AG08395 (cell line): ENCODE measurements around the gene SPTLC2.

ENCODE experiments used
- DNase-seq: peaks from one replicate; pipeline ENCODE4 v3.0.0; 2012; ENCODE audit warnings: mixed read lengths, low spot score

SPTLC2 gene

DNA sequence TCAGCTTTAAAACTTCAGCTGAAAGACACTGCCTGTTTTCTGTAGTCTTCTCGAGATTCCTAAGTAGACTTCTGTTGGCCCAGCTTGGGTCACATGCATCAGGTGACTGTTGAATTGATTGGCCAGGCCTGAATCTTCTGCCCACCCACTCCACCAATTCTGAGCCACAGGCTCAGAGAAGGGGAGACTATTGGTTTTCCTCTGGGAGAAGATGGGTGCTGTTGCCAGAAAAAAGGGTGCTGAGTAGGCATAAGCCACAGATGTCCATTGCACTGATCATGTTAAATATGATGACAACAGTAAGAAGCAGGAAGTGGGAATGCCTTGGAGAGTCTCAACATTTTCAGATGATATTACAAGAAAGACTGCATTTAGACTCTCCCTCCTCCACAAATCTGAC lies 6.8 kb upstream of the SPTLC2 start:
- DNase-seq: no peak

DNA sequence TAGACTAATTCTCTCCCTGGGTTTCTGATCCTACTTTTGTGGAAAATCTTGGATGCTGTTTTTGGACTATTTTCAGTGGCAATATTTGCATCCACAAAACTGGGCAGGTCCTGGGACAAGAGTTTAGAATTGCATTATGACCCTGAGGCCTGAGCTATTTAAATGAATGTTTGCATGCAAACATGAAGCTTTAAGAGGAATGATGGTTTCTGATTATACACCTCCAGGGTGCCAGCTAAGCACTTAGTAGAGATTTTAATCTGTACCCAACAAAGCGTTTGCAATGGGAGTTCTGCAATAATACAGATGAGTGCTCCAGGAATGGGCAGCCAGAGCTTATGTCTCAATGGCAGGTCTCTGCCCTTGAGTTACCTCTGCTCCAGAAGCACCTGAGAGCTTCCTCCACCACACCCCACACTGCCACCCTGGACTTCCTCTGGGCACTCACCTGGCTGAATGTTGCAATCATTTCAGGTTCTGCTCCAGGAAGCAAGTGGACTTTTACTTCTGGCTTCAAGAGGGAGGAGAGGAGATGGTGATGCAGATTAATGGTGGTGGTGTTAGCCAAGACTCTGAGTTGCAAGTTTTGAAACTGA lies 6.0 kb upstream of the SPTLC2 start:
- no peak for DNase-seq

DNA sequence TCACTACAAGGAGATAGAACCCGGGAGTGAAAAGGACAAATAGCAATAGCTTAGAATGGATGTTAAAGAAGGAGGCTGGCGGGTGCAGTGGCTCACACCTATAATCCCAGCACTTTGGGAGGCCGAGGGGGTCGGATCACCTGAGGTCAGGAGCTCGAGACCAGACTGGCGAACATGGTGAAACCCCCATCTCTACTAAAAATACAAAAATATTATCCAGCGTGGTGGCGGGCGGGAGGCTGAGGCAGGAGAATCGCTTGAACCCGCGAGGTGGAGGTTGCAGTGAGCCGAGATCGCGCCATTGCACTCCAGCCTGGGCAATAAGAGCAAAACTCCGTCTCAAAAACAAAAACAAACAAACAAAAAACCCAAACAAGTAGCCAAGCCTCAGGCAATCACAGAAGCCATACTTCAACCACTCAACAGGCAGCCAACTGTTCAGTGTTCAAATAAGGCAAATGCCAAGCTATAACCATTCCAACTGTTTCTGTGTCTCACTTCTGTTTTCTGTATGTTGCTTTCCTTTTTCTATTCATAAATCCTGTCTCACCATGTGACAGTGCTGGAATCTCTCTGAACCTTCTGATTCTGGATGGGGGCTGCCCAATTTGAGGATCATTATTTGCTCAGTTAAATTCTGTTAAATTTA lies 3.9 kb upstream of the SPTLC2 start:
- no peak for DNase-seq

DNA sequence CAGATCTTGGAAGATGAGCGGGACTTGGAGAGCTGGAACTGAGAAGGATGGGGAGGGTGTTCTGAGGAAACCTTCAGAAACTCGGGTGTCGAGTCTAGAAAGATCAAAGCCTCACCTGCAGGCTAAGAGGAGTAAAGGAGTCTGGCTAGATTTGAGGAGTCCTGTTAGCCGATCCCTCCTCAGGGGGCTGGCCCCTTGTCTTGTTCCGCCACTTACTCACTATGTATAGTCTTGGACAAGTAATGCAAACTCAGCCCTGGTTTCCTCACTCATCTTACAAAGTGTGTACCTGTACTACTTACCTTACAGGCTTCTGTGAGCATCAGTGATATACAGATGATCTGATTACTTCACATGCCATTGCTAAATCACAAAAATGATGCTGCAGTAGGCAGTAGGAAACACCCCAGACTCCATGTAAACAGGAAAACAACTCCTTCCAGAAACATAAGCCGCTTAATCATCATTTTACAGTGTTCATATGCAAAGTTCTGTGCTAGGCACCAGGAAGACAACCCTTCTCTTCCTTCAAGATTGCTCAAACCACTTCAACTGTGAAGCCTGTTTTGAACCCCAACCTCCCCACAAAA lies 2.0 kb upstream of the SPTLC2 start:
- no peak for DNase-seq

DNA sequence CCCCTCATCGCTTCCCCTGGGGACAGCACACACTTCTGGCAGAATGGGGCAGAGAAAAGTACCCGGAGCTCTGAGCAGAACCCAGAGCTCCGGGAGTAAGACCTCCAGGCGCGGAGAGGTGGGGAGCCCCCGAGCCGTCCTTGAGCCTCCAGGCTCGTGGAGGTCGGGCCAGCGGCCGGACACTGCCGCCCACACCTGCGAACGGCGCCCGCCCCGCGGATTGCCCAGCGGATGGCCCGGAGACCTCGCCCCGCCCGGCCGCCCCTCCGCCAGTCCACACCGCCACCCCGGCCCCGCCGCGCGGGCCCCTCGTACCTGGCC lies 344 bp downstream of the SPTLC2 start:
- DNase-seq: no peak

DNA sequence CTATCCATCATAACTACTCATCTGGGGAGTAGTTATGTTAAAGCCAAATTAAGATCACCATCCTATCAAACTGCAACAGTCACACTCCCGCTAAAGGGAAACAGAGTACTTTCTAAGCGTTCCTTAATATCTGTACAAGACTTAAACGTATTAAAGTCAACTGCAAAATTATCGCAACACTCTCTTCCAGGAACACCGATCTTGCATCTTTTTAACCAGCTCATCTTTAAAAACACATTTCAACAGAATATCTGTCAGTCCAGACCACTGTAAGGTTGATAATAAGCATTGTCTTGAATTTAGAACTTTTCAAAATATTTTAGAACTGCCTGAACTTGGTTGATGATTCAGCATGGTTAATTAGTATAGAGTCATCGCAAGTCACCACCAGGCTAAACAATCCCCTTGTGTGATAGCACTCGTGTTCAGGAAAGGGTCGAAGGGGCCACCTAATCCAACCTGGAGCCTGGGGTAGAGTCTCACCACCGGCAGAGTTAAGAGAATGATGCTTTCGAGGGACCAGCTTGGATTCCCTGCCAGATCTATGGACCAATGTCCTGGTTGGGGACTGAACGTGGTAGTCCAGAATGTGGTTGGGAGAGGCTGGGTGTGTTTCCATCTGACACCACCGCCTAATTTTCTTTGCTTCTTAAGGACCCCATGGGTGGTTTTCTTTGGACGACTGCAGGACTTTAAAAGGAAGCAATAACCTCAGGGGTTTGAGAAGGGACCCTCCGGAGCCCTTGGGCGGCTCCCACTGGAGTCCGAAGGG lies 890 bp downstream of the SPTLC2 start:
- peak; percentile 41 for DNase-seq

DNA sequence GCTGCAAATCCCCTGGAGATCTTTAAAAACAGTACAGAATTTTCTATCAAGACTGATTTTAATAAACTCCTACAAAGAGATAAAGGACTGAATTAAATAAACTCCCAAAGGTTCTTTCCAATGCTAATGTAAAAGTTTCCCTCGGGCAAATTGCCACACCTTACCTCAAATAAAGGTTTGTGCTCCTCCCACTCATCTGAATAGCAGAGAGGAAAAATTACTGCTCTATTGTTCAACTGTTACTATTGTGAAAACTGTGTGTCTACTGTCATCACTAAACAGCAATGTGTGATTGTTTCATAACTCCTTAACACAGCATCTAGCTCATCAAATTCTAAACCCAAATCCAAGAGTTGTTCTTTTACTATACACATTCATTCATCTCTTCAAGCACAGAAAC lies 3.2 kb downstream of the SPTLC2 start:
- DNase-seq: no peak

DNA sequence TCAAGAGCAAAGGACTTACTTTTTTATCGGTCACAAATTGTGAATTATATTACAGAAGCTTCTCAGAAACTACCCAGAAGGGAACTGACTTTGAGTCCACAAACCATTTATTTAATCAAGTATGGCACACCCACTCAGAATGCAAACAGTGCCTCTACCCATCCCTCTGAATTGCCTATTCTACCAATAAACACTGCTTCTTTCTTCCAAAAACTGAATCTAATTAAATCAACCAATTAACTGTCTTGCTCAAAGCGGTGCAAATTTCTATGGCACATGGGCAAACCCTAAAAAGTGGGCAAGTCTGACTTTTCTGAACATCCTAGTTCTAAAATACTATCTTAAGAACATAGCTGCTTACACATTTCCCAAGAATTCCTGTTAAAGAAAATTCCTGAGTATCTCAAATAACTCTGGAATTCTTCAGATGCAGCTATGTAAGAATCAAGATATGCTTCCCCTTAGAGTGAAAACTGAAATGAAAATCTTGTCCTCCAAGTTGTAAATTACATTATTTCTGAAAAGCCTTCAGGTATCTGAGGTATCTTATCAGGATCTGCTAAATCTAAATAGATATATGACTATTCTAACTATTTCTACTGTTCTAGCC lies 4.3 kb downstream of the SPTLC2 start:
- peak; percentile 11 for DNase-seq

DNA sequence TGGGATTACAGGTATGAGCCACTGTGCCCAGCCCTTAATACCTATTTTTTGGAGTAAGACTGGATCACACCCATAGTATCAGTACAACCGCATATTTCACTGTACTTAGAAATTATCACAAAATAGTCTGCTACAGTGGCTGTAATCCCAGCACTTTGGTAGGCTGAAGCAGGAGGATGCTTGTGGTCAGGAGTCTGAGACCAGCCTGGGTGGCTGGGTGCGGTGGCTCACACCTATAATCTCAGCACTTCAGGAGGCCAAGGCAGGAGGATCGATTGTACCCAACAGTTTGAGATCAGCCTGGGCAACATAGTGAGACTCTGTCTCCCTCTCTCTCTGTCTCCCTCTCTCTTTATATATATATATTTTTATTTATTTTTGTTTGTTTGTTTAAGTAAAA lies 5.9 kb downstream of the SPTLC2 start:
- no peak for DNase-seq

DNA sequence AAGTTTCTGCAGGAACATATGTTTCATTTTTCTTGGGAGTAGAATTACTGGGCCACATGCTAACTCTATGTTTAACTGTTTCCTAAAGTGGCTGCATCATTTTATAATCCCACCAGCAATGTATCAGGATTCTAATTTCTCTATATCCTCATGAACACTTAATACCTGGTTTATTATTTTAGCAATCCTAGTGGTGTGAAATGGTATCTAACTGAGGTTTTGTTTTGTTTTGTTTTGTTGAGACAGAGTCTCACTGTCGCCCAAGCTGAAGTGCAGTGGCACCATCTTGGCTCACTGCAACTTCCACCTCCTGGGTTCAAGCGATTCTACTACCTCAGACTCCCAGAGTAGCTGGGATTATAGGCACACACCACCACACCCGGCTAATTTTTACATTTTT lies 6.5 kb downstream of the SPTLC2 start:
- no peak for DNase-seq

DNA sequence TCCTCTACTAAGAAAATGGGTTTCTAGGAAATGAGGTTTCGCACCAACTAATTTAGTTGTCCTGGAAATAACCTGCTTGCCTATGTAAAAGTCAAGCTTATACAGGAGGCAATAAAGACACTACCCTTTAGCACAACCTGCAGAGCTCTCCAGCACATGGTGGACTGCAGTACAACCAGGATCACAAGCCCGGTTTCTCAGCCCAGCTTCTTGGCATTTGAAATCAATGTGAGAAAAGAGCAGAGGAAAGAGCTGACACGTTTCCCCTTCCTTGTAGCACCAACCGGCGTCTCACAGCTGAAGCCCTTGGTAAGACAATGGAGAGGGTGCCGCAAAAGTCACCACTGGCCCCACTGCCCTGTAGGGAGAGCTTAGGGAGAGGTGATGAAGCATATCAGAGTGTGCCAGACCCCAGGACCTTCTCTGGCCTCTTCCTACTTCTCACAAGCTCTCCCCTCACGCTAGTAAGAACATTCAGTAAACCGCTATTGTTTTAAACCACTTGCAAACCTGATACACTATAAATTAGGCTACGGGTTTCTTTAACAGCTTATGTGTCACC lies 8.6 kb downstream of the SPTLC2 start:
- DNase-seq: no peak

DNA sequence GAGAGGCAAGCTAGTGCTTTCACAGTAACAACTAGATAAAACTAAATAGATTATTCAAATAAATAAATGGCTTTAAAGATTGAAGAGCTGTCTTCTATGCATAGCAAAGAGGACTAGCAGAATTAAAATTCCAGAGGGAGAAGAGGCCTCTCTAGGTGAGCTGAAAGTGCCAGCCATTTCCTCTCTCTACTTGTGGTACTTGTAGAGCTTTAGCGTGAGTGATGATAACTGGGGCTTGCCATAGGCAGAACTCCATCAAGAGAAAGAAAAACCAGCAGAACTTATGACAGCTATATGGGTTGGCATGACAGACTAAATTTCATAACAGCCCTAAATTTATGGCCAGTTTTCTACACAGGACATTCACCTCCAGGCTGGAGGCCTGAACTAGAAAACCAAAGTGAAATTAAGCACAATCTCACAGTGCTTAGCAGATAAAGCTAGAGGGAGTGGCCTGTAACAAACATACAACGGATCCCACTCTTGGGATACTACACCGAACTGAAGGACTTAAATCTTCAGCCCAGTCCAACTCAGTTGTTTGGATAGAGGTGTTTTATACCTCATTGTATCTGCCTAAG lies 11.0 kb downstream of the SPTLC2 start:
- no peak for DNase-seq

DNA sequence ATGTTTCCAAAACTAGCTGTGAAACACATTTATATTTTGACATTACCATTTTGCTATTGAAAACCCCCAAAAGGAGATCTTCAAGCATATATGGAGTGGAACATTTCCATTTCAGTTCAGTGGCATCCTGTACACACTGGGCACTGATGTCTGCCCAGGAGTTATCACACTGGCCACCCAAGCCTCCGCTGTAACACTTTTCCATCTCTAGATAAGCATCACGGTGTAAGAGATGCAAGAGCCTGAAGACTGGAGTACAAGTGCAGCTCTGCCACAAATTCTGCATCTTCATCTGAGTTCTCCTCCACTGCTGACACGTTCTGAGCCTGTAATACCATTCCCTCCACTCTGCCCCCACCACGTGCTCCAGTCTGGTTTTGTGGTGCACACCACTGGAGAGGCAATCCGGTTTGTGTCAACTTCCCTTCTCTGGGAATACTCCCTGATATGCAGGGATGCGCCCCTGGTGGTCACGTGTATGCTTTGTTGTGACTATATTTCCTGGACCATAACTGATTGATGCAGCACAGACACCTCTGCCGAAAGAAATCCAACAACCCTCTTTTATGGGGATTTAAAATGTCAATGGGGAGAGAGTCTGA lies 12.7 kb downstream of the SPTLC2 start:
- DNase-seq: peak; percentile 21

DNA sequence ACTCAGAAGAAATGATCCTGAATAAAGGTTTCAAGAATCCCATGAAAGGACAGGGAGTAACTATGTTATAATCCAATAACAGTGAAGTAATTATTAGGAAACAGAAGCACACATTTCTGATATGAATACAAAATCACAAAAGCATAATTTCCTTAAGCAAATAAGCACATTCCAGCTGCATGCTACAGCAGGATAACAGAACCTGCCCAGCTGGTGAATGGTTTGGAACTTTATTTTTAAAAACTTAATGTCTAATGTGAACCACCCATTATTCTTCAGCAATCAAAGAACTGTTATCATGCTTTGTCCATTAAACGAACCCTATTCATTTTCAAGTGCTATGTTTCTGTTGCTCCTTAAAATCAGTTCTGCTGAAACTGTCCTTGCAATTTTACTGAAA lies 13.4 kb downstream of the SPTLC2 start:
- DNase-seq: no peak

DNA sequence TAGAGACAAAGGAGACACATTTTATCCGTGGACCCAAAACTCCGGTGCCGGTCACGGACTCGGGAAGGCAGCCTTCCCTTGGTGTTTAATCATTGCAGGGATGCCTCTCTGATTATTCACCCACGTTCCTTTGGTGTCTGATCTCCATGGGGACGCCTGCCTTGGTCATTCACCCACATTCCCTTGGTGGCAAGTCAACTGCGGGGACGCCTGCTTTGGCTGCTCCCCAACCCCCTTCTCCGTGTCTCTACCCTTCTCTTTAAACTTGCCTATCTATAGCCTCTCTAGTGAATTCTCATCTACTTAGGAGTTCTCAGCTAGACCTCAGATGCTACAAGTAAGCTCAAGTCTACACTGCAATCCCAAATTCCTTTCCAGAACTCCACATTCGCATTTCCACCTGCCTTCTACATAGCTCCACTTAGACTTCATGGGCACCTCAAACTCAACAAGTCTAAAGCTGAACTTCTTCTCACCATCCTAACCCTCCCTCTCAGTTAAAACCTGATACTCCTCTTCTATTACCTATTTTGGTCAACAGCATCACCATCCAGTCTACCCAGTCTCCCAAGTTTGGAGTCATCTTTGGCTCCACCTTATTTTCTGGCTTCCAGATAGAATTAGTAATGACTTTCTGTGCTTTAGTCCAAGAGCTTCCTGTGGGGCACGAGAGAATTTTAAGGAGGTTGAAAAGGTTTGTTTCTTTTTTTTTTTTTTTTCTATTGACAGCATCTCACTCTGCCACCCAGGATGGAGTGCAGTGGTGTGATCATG lies 14.4 kb downstream of the SPTLC2 start:
- no peak for DNase-seq

DNA sequence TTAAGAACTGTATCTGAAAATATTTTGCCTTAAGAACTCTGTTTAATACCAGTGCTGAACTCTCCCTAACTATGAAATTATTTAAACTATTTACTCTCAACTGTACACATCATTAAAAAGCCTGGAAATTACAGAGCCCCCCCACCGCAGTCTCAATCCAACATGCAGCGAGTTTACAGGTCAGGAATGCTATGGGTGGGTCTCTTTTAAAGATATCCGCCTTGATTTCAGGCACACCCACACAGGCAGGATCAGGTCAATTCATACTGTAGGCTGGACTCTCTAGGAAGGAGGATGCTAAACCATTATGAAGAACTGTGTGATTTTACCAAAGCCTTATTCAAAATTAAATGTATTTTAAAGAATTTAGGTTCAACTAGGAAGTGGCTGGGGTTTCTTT lies 16.5 kb downstream of the SPTLC2 start:
- no peak for DNase-seq

DNA sequence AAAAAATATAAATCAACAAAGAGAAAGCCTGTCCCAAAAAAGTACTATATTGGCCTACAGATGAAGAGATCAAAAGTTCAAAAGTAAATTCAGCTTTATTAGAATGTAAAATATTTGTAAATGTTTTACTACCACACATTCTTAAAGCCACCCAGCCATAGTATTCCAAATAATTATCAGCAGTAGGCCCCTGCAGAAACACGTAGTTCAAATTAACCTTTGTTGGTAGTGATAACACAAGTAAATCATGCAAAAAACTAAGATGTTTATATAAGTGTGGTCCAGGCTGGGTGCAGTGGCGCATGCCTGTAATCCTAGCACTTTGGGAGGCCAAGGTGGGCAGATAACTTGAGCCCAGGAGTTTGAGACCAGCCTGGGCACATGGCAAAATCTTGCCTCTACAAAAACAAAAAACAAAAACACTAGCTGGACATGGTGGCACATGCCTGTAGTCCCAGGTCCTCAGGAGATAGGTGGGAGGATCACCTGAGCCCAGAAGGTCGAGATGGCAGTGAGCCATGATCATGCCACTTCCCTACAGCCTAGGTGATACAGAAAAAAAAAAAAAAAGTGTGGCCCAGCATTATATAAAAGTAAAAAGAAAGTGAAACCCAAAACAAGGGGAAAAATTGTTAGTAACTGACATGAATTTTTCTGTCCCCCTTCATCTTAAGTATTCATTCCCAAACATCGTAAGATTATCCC lies 17.9 kb downstream of the SPTLC2 start:
- DNase-seq: no peak

DNA sequence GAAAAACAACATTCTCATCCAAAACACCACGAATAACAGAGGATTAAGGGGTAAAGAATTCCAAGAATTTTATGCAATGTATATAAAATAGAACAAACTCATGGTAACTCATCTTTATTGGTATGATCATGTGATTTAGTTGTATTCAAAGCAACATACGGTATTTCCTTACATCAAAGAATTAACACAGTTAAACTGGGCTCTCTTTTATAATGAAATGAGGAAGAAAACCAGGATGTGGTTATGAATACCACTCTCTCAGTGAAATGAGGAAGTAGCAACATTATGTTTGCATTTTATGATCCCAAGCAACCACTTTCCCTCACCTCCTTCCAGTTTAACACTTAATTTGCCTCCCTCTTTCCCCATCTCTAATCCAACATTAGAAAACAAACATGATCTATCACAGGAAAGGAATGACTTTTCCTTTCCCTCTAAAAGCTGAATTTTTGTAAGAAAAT lies 22.9 kb downstream of the SPTLC2 start:
- peak; percentile 30 for DNase-seq

DNA sequence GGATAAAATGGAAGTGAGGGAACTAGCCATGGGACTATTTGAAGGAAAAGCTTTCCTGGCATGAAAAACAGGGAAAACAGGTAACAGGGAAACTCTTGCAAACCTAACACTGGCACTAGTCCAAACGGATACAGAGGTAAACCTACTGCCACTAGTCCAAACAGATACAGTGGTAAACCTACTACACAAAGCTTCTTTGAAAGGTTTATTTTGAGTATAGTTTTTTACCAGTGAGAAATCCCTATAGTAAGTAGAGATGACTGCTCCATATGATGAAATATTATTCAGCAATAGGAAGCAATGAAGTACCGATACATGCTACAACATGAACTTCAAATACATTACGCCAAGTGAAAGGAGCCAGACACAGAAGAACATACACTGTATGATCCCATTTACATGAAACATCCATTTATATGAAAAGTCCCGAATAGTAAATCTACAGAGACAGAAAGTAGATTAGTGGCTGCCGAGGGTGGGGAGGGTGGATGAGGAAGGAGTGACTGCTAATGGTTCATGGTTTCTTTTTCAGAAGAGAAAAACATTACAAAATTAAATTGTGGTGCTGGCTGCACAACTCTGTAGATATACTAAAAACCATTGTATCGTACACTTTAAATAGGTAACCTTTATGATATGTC lies 25.5 kb downstream of the SPTLC2 start:
- DNase-seq: no peak

DNA sequence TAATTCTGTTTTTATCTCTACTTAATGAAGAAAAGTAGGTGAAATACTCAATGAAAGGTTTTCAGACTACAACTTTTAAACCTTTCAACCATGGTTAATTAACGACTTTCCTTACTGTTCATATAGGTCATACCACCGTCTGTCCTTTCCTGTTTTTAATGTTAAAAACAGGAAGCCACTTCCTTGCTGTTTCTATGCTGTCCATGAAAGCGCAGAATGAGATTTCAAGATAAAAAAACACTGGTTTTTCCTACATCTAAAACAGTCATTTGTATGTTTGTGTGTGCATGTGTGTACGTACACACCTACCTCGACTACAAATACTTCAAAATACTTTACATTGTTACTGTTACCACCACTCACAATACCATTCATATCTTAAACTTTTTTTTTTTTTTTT lies 27.3 kb downstream of the SPTLC2 start:
- no peak for DNase-seq
